HCT116 (cell line): Measurements from ENCODE around the gene DYNC2I2. TPM values are rescaled to one million over a fixed set of nuclear protein-coding genes. Genes with fewer than 3 reads are reported as not detected.

Experiments used
- ATAC-seq: fragments of 200-7000 bp; cut with Tn5 transposase; 2 replicates; pipeline ENCODE4 v1.9.1; 2020; ENCODE audit warnings: mild to moderate bottlenecking, moderate library complexity
- BruUV-seq: library from RNA; stranded (reverse); fragments of 400-500 nt; replicated peaks from 2 replicates; lab custom pipeline; 2021; lab: Mats Ljungman, UMichigan
- CTCF ChIA-PET: fragments of 300-600 bp; sonication (Branson Sonifier 250); formaldehyde crosslinking; loops from one replicate; lab custom pipeline; 2021; ENCODE audit warnings: antibody characterized with exemption; lab: Charles Lee
- POLR2A ChIA-PET: fragments of 300-600, 350-600 bp; sonication (Branson Sonifier 250); formaldehyde crosslinking; loops from one replicate; lab custom pipeline; 2021; ENCODE audit warnings: antibody characterized with exemption; lab: Charles Lee
- RAD21 ChIA-PET, 2 experiments: fragments of 300-600 bp; sonication (Branson Sonifier 250); formaldehyde crosslinking; loops; one replicate each; lab custom pipeline; 2023; ENCODE audit warnings: low total read pairs in 2 of 2; ENCODE audit not compliant: uncharacterized antibody in 2 of 2, unreplicated experiment in 2 of 2, low non-redundant PET in 1 of 2; lab: Charles Lee
- DNase-seq: peaks from one replicate; pipeline ENCODE4 v3.0.0-alpha.2; 2010; ENCODE audit warnings: low read depth, low spot score
- H2AFZ ChIP-seq: fragments of 200-600 bp; shearing (Covaris generic), sonication (generic); 2 replicates; pipeline ENCODE4 v1.6.1; 2017; ENCODE audit warnings: low read depth, mixed run types, mixed read lengths, antibody characterized with exemption, low read length; ENCODE audit not compliant: poor library complexity, severe bottlenecking
- H3K27ac ChIP-seq: 2 replicates; pipeline ENCODE4 v1.5.1; 2012; ENCODE audit warnings: low read depth, low read length
- H3K27me3 ChIP-seq: fragments of 200-600 bp; sonication (generic); 2 replicates; pipeline ENCODE4 v1.6.1; 2016; ENCODE audit warnings: mixed run types, low read length, mixed read lengths; ENCODE audit not compliant: insufficient read depth
- H3K36me3 ChIP-seq, 2 experiments: fragments of 200-500 bp in 1 of 2; fragments of 200-600 bp in 1 of 2; sonication (Bioruptor generic) in 1 of 2; sonication (generic) in 1 of 2; 2 replicates each; pipeline versions ENCODE4 v1.5.1 to v1.6.1; 2014 to 2016; ENCODE audit warnings: low read length in 2 of 2, inconsistent platforms in 1 of 2, mixed read lengths in 1 of 2, mixed run types in 1 of 2; ENCODE audit not compliant: insufficient read depth in 2 of 2, control insufficient read depth in 1 of 2
- H3K4me1 ChIP-seq, 2 experiments: fragments of 200-600 bp in 1 of 2; sonication (generic) in 1 of 2; 2 replicates each; pipeline versions ENCODE4 v1.5.1 to v1.6.1; 2012 to 2017; ENCODE audit warnings: low read length in 2 of 2, inconsistent platforms in 1 of 2, mild to moderate bottlenecking in 1 of 2, mixed read lengths in 1 of 2, mixed run types in 1 of 2, moderate library complexity in 1 of 2; ENCODE audit not compliant: insufficient read depth in 2 of 2, control insufficient read depth in 1 of 2
- H3K4me2 ChIP-seq: fragments of 200-600 bp; sonication (generic); 2 replicates; pipeline ENCODE4 v1.6.1; 2017; ENCODE audit warnings: mixed run types, low read length, mixed read lengths
- H3K4me3 ChIP-seq, 2 experiments: fragments of 200-600 bp in 1 of 2; sonication (generic) in 1 of 2; replicated peaks in 1 of 2; 2 replicates each; pipeline ENCODE4 v1.5.1; 2011 to 2016; ENCODE audit warnings: low read length in 2 of 2, control low read depth in 1 of 2, low read depth in 1 of 2, mild to moderate bottlenecking in 1 of 2, mixed read lengths in 1 of 2, mixed run types in 1 of 2
- H3K79me2 ChIP-seq: fragments of 200-600 bp; sonication (generic); 2 replicates; pipeline ENCODE4 v1.6.1; 2017; ENCODE audit warnings: mild to moderate bottlenecking, mixed run types, low read length, moderate library complexity, mixed read lengths; ENCODE audit not compliant: insufficient read depth
- H3K9ac ChIP-seq: fragments of 200-600 bp; sonication (generic); 2 replicates; pipeline ENCODE4 v1.6.1; 2016; ENCODE audit warnings: low read length, mixed read lengths
- H3K9me2 ChIP-seq: fragments of 200-600 bp; sonication (generic), shearing (Covaris generic); 2 replicates; pipeline ENCODE4 v1.6.1; 2017; ENCODE audit warnings: mixed run types, mild to moderate bottlenecking, moderate library complexity; ENCODE audit not compliant: insufficient read depth
- H3K9me3 ChIP-seq, 2 experiments: fragments of 200-500 bp in 1 of 2; fragments of 200-600 bp in 1 of 2; sonication (Bioruptor generic) in 1 of 2; sonication (generic) in 1 of 2; 2 replicates each; pipeline ENCODE4 v1.6.1; 2014 to 2017; ENCODE audit warnings: low read length in 2 of 2, mixed read lengths in 2 of 2, inconsistent platforms in 1 of 2, low read depth in 1 of 2, mild to moderate bottlenecking in 1 of 2, mixed run types in 1 of 2, moderate library complexity in 1 of 2; ENCODE audit not compliant: control insufficient read depth in 1 of 2, insufficient read depth in 1 of 2
- H4K20me1 ChIP-seq: fragments of 200-600 bp; sonication (generic), shearing (Covaris generic); 2 replicates; pipeline ENCODE4 v1.6.1; 2017; ENCODE audit warnings: mixed run types, mild to moderate bottlenecking, moderate library complexity; ENCODE audit not compliant: insufficient read depth
- CEBPB ChIP-seq: IDR thresholded peaks from 2 replicates; pipeline ENCODE4 v1.6.1; 2012; ENCODE audit warnings: low read depth
- EZH2 ChIP-seq: fragments of 200-600 bp; sonication (generic); IDR thresholded peaks from 2 replicates; pipeline ENCODE4 v1.6.1; 2017; ENCODE audit warnings: antibody characterized with exemption, mixed run types
- EZH2phosphoT487 ChIP-seq: fragments of 200-600 bp; IDR thresholded peaks from 2 replicates; pipeline ENCODE4 v1.6.1; 2018; ENCODE audit warnings: antibody characterized with exemption, borderline replicate concordance
- POLR2A ChIP-seq: IDR thresholded peaks from 2 replicates; pipeline ENCODE4 v1.7.0; 2011; ENCODE audit warnings: borderline replicate concordance; ENCODE audit not compliant: insufficient read depth, insufficient read length; ENCODE audit errors: extremely low read depth
- POLR2AphosphoS5 ChIP-seq: IDR thresholded peaks from 2 replicates; pipeline ENCODE4 v1.6.1; 2011; ENCODE audit warnings: mild to moderate bottlenecking, low read depth, low read length, moderate library complexity
- RAD21 ChIP-seq: IDR thresholded peaks from 2 replicates; pipeline ENCODE4 v1.6.1; 2012; ENCODE audit warnings: low read depth, mild to moderate bottlenecking
- SIN3A ChIP-seq: IDR thresholded peaks from 2 replicates; pipeline ENCODE4 v1.6.1; 2012; ENCODE audit warnings: low read depth
- SP1 ChIP-seq: IDR thresholded peaks from 2 replicates; pipeline ENCODE4 v1.6.1; 2012; ENCODE audit warnings: low read depth
- TCF7L2 ChIP-seq: IDR thresholded peaks from 2 replicates; pipeline ENCODE4 v1.7.0; 2011; ENCODE audit warnings: borderline replicate concordance, inconsistent platforms; ENCODE audit not compliant: insufficient read depth, insufficient read length; ENCODE audit errors: extremely low read depth
- ZFX ChIP-seq: fragments of 450-650 bp; IDR thresholded peaks from 2 replicates; pipeline ENCODE4 v1.6.1; 2017
- ZNF274 ChIP-seq: fragments of 200-500 bp; sonication (Bioruptor generic); IDR thresholded peaks from 2 replicates; pipeline ENCODE4 v1.6.1; 2014; ENCODE audit warnings: mild to moderate bottlenecking, low read depth, low read length, inconsistent platforms
- intact Hi-C: fragments of 100-400 bp; cut with micrococcal nuclease; formaldehyde crosslinking; loops from 2 replicates; pipeline ENCODE4 v1.10.0; 2022
- total RNA-seq: library from RNA; stranded (reverse); gene quantifications from one replicate; pipeline ENCODE4 v1.2.1, GENCODE V29; 2021; ENCODE audit not compliant: unreplicated experiment
- TF ChIP-seq, protein P1 (sequence below): IDR thresholded peaks from 2 replicates; pipeline ENCODE4 v1.6.1; 2012
- TF ChIP-seq, protein P2 (sequence below): IDR thresholded peaks from 2 replicates; pipeline ENCODE4 v1.6.1; 2011; ENCODE audit warnings: mild to moderate bottlenecking, low read length, moderate library complexity; ENCODE audit not compliant: insufficient replicate concordance; ENCODE audit errors: extremely low read depth

The DYNC2I2 gene
- total RNA-seq, 1 experiment from 2014 or later: 155 TPM

DNA sequence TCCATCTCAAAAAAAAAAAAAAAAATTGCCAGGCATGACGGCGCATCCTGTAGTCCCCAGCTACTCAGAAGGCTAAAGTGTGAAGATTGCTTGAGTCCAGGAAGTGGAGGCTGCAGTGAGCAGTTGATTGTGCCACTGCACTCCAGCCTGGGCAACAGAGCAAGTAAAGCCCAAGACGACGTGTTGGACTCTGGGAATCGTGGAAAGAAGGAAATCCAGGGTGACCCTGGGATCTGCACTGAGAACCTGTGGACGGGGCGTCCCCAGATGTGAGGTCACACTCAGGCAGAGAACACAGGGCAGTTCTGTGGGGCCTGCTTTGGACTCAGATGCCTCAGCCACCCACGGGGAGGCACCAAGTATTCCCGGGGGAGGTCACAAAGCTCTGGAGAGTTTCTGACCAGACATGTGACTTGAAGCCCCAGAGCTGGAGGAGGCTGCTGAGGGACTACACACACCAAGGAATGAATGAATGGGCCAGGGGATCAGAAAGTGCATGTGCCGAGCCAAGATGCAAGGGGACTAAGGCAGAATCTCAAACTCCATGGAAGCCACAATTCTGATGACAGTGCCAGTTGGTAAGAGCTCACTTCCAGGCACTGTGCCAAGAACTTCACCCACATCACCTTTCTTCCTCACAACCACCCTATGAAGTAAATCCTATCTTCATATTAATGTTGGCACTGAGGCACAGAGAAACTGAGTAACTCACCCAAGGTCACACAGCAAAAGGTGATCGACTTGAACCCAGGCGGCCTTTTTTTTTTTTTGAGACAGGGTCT, 12.9 kb downstream of the DYNC2I2 start:
- no TSS peak for BruUV-seq
- TF ChIP-seq POLR2AphosphoS5 (no peak), ZFX (no peak), EZH2phosphoT487 (no peak), EZH2 (no peak), SIN3A (no peak)
- TF ChIP-seq, protein P1, sequence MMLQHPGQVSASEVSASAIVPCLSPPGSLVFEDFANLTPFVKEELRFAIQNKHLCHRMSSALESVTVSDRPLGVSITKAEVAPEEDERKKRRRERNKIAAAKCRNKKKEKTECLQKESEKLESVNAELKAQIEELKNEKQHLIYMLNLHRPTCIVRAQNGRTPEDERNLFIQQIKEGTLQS: no peak
- ChIA-PET CTCF (interaction anchor here (3.3 kb wide), 1 partner anchor 8 kb away, joined by 14 read pairs; no protein-coding TSS in a partner anchor), POLR2A (interaction anchor here (0.8 to 1.5 kb wide), 2 partner anchors 41 to 80 kb away, joined by 3 to 4 read pairs; partner anchors contain the start of gene ZDHHC12), RAD21 (no interaction called here)
- no peak for DNase-seq
- Histone ChIP-seq H3K27ac (no peak overlapping the region), H3K4me1 (peaks cover 10 to 23% of the 10 kb centered on the region in 2 experiments; a peak in 3 of 4 replicates), H3K4me3 (no peak overlapping the region), H3K79me2 (peaks cover 70% of the 10 kb centered on the region), H4K20me1 (no peaks in the 10 kb centered on the region), H3K9me3 (no peaks in the 10 kb centered on the region), H3K9ac (0 out of 2 replicates have a peak overlapping the region, but pooled peaks have one; percentile 14), H3K4me2 (peak overlapping the region; percentile 28; the same call in 1 of the 2 replicates), H2AFZ (no peak overlapping the region), H3K36me3 (peaks cover 0 to 9% of the 10 kb centered on the region in 2 experiments; a peak in 1 of 4 replicates), H3K27me3 (no peaks in the 10 kb centered on the region), H3K9me2 (no peaks in the 10 kb centered on the region)
- ATAC-seq: 0 out of 2 replicates have a peak, but pooled peaks have one; percentile 16
- intact Hi-C loops: loop anchor here (1.0 kb wide), 1 partner anchor 7 kb away; no protein-coding TSS in a partner anchor

DNA sequence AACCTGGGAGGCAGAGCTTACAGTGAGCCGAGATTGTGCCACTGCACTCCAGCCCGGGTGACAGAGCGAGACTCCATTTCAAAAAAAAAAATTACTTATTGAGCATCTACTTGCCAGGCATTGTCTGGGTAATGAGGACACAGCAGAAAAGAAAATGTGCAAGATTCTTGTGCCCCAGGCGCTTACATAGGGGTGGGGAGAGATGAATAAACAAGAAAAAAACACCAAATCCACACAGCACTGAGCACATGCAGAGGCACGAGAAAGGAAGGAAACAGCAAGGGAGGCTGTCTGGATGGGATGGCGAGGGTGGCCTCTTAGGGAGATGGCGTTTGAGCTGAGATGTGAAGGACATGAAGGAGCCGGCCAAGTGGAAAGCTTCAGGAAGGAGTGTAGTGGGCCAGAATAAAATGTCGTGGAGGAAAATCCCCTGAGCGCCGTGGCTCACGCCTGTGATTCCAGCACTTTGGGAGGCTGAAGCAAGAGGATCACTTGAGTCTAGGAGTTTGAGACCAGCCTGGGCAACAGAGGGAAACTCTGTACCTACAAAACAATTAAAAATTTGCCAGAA, 13.9 kb downstream of the DYNC2I2 start:
- H3K27ac ChIP-seq: 0 out of 2 replicates have a peak overlapping the region, but pooled peaks have one; percentile 21
- no peak for ATAC-seq
- peaks cover 70% of the 10 kb centered on the region for H3K79me2 ChIP-seq
- no peaks in the 10 kb centered on the region for H3K9me3 ChIP-seq
- ChIA-PET RAD21 (no interaction called here), POLR2A (no interaction called here), CTCF (interaction anchor here (0.7 to 3.3 kb wide), 2 partner anchors 7 to 1099 kb away, joined by 3 to 14 read pairs; no protein-coding TSS in a partner anchor)
- intact Hi-C loops: no loop called here
- no peak overlapping the region for H3K9ac ChIP-seq
- H3K27me3 ChIP-seq: no peaks in the 10 kb centered on the region
- no peak for DNase-seq
- H3K36me3 ChIP-seq: peaks cover 0 to 10% of the 10 kb centered on the region in 2 experiments; a peak in 1 of 4 replicates
- H3K9me2 ChIP-seq: no peaks in the 10 kb centered on the region
- H3K4me2 ChIP-seq: no peak overlapping the region
- H4K20me1 ChIP-seq: no peaks in the 10 kb centered on the region
- no TSS peak for BruUV-seq
- H3K4me3 ChIP-seq: no peak overlapping the region
- TF ChIP-seq SIN3A (no peak), CEBPB (no peak), SP1 (no peak), ZNF274 (no peak), TCF7L2 (no peak), EZH2phosphoT487 (no peak), RAD21 (no peak), POLR2A (no peak)
- TF ChIP-seq, protein P1: no peak
- TF ChIP-seq, protein P2, sequence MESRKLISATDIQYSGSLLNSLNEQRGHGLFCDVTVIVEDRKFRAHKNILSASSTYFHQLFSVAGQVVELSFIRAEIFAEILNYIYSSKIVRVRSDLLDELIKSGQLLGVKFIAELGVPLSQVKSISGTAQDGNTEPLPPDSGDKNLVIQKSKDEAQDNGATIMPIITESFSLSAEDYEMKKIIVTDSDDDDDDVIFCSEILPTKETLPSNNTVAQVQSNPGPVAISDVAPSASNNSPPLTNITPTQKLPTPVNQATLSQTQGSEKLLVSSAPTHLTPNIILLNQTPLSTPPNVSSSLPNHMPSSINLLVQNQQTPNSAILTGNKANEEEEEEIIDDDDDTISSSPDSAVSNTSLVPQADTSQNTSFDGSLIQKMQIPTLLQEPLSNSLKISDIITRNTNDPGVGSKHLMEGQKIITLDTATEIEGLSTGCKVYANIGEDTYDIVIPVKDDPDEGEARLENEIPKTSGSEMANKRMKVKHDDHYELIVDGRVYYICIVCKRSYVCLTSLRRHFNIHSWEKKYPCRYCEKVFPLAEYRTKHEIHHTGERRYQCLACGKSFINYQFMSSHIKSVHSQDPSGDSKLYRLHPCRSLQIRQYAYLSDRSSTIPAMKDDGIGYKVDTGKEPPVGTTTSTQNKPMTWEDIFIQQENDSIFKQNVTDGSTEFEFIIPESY: no peak
- H3K4me1 ChIP-seq: peaks cover 14 to 26% of the 10 kb centered on the region in 2 experiments; a peak in 3 of 4 replicates
- no peak overlapping the region for H2AFZ ChIP-seq
